Muscle layer of colon (tissue), 2 donors: Measurements from ENCODE around the gene GSTM1.
"Not testable (repeated sequence)": the region's sequence is repeated elsewhere in the genome, so short reads cannot be mapped to it uniquely, and the experiment has no call there.

Experiments used
- H3K27ac ChIP-seq: one replicate; pipeline ENCODE4 v1.7.0; 2013; ENCODE audit warnings: low read depth, mild to moderate bottlenecking, low read length, moderate library complexity
- H3K27me3 ChIP-seq, 2 donors: one replicate each; pipeline ENCODE4 v1.7.0; 2013; ENCODE audit warnings: low read length in 2 of 2, mild to moderate bottlenecking in 2 of 2; ENCODE audit not compliant: insufficient read depth in 2 of 2, control insufficient read depth in 1 of 2
- H3K36me3 ChIP-seq: one replicate; pipeline ENCODE4 v1.7.0; 2013; ENCODE audit warnings: mild to moderate bottlenecking, low read length; ENCODE audit not compliant: insufficient read depth
- H3K4me1 ChIP-seq: one replicate; pipeline ENCODE4 v1.7.0; 2013; ENCODE audit warnings: mild to moderate bottlenecking, low read length; ENCODE audit not compliant: insufficient read depth
- H3K4me3 ChIP-seq, 2 donors: one replicate each; pipeline ENCODE4 v1.7.0; 2013; ENCODE audit warnings: low read length in 2 of 2, low read depth in 1 of 2, mild to moderate bottlenecking in 1 of 2, moderate library complexity in 1 of 2
- H3K9ac ChIP-seq: one replicate; pipeline ENCODE4 v1.7.0; 2013; ENCODE audit warnings: low read length
- H3K9me3 ChIP-seq: one replicate; pipeline ENCODE4 v1.7.0; 2013; ENCODE audit warnings: mild to moderate bottlenecking, low read length
- donor health status: abdominal sarcoma.
- donor health status: Adenocarcinoma of cecum.

GSTM1 gene

DNA sequence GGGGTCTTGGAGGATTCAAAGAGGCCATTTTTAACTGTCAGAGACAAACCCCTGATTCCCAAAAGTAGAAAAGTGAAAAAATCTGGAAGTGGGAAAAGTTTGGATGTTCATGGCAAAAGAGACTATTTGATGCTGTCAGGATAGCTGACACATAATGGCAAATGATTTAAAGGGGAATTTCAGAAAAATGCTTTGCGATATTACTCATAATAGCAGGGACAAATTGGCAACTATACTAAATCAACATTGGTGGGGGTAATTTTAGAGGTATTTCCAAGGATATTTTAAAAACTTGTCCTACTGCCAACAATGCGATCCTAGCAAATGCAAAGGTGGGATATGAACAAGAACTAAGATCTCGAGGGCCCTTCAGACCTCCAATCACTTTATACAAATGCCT is 37.0 kb upstream of the GSTM1 start:
- Histone ChIP-seq H3K27ac (no peak overlapping the region), H3K9me3 (no peaks in the 10 kb centered on the region), H3K4me1 (peaks cover 11% of the 10 kb centered on the region), H3K36me3 (no peaks in the 10 kb centered on the region), H3K9ac (no peak overlapping the region), H3K4me3 (no peak overlapping the region), H3K27me3 (no peaks in the 10 kb centered on the region)

DNA sequence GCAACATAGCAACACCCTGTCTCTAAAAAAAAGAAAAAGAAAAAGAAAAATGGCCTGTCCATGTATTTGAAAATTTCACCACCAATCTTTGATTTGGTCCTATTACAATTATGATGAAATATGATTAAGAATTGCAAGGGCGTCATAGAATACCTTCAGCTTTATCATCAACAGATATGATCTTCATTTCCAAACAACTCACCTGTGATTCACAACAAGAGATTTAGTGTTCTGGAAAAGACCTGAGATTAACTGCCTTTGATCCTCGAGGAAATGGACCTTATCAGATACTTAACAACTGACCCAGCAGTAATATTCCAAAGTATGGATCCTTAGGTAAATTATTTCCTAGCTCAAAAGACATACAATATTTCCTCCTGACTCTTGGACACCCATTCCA is 35.2 kb upstream of the GSTM1 start:
- Histone ChIP-seq H3K27ac (no peak overlapping the region), H3K27me3 (no peaks in the 10 kb centered on the region), H3K9me3 (no peaks in the 10 kb centered on the region), H3K4me3 (no peak overlapping the region), H3K9ac (no peak overlapping the region), H3K36me3 (no peaks in the 10 kb centered on the region), H3K4me1 (peaks cover 11% of the 10 kb centered on the region)

DNA sequence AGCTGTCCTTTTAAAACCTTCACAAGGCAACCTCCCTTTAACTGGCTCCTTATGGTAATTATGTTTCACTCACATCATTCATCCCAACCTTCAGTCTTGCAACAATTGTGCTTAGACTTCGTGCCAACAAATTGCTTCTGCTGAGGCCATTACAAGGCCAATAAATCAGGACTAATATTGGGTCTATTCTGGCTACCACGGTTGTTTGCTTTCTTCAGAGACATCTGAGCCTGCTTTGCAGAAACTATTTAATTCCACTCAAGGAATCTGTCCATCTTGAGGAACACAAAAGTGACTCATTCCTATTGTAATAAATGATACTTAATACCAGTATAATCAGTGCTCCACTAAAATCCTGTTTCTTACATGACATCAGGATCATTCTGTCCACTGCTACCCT is 34.3 kb upstream of the GSTM1 start:
- no peaks in the 10 kb centered on the region for H3K27me3 ChIP-seq
- H3K4me3 ChIP-seq, result no peak overlapping the region
- no peak overlapping the region for H3K27ac ChIP-seq
- peaks cover 11% of the 10 kb centered on the region for H3K4me1 ChIP-seq
- peaks cover 8% of the 10 kb centered on the region for H3K36me3 ChIP-seq
- no peak overlapping the region for H3K9ac ChIP-seq
- no peaks in the 10 kb centered on the region for H3K9me3 ChIP-seq

- Histone ChIP-seq H3K27ac (no peak overlapping the region), H3K9ac (no peak overlapping the region)
Observed at GRCh38 chr1:109654519-109654918, 33.1 kb upstream of the GSTM1 start.

DNA sequence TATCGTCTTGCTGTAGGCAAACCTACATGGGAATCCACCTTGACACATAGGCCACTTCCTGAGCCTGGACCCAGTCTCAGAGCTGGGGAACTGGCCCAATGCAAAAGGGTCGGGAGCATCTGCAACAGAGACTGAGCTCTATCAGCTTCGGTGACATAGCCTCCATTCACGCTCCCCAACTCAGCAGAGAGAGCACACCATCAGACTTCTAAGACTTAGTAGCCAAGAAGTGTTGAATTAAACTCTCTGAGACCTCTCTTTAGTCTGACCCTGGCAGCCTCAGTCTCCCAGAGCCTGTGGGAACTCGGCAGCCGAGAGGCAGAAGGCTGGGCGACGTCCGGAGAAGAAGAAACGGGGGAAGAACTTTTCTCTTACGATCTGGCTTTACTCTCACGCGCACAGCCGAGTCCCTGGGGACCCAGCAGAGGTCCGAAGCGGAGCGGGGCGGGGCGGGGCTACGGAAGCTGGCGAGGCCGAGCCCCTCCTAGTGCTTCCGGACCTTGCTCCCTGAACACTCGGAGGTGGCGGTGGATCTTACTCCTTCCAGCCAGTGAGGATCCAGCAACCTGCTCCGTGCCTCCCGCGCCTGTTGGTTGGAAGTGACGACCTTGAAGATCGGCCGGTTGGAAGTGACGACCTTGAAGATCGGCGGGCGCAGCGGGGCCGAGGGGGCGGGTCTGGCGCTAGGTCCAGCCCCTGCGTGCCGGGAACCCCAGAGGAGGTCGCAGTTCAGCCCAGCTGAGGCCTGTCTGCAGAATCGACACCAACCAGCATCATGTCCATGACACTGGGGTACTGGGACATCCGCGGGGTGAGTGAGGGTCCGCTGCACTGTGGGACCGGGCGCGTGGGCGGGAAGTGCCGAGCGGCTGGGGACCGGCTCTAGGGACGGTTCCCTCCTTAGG is 31.8 kb upstream of the GSTM1 start, which contains the start of gene GSTM4:
GSTM4 (plus strand) TSS at position 485 of the 905 bp plus-strand sequence; CDS start at position 776, 291 bp downstream.
- Histone ChIP-seq H3K27ac (peak within 1 kb of the TSS; percentile 83), H3K4me1 (peaks cover 11% of the 10 kb centered on the region), H3K9me3 (no peaks in the 10 kb centered on the region), H3K9ac (peak within 1 kb of the TSS; percentile 40), H3K27me3 (no peaks in the 10 kb centered on the region), H3K4me3 (peak within 1 kb of the TSS; percentile 59 to 68), H3K36me3 (peaks cover 18% of the 10 kb centered on the region)

More at GRCh38 chr1:109654519-109654918, 33.1 kb upstream of the GSTM1 start:
- Histone ChIP-seq H3K9me3 (no peaks in the 10 kb centered on the region), H3K4me1 (peaks cover 11% of the 10 kb centered on the region), H3K36me3 (peaks cover 9% of the 10 kb centered on the region), H3K27me3 (no peaks in the 10 kb centered on the region), H3K4me3 (no peak overlapping the region)

DNA sequence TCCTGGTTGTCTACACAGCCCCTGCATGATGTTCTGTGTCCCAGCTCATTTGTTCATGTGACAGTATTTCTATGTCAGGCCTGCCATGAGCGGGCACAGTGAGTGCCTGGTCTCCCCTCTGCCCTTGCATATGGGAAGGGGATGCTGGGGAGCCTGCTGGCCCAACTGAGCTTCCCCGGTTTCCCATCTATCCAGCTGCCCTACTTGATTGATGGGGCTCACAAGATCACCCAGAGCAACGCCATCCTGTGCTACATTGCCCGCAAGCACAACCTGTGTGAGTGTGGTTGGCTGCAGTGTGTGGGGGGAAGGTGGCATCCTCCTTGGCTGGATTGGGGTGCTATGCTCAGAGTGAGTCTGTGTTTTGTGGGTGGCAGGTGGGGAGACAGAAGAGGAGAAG is 30.2 kb upstream of the GSTM1 start:
- Histone ChIP-seq H3K9me3 (no peaks in the 10 kb centered on the region), H3K27ac (no peak overlapping the region), H3K4me1 (peaks cover 11% of the 10 kb centered on the region), H3K36me3 (peaks cover 18% of the 10 kb centered on the region), H3K9ac (no peak overlapping the region), H3K27me3 (no peaks in the 10 kb centered on the region), H3K4me3 (no peak overlapping the region)

GRCh38 chr1:109657970-109658369 is 29.6 kb upstream of the GSTM1 start:
- H3K9ac ChIP-seq, result no peak overlapping the region
- H3K9me3 ChIP-seq, result no peaks in the 10 kb centered on the region
- peaks cover 18% of the 10 kb centered on the region for H3K36me3 ChIP-seq
- peaks cover 11% of the 10 kb centered on the region for H3K4me1 ChIP-seq
- H3K4me3 ChIP-seq, result no peak overlapping the region
- no peak overlapping the region for H3K27ac ChIP-seq
- no peaks in the 10 kb centered on the region for H3K27me3 ChIP-seq

DNA sequence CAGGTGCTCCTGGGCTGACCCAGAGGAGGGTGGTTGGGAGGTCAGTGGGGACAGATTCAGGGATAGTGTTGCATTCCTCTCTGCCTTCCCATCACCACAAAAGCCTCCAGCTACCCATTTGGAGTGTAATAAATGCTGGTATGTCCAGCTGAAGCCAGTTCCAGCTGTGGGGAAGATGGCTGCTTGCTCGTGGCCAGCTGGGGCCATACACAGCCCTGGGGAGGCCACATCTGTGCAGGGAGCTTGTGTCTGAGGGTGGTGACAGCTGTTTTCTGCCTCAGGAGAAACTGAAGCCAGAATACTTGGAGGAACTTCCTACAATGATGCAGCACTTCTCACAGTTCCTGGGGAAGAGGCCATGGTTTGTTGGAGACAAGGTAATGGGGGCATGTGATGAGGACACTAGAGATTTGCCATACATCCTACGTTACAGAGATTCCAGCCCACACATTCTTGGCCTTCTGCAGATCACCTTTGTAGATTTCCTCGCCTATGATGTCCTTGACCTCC is 29.0 kb upstream of the GSTM1 start:
- no peak overlapping the region for H3K27ac ChIP-seq
- H3K36me3 ChIP-seq, result peaks cover 18% of the 10 kb centered on the region

GRCh38 chr1:109659145-109659544 is 28.5 kb upstream of the GSTM1 start:
- no peaks in the 10 kb centered on the region for H3K27me3 ChIP-seq
- peaks cover 11% of the 10 kb centered on the region for H3K4me1 ChIP-seq
- H3K9ac ChIP-seq, result no peak overlapping the region
- no peaks in the 10 kb centered on the region for H3K9me3 ChIP-seq
- H3K4me3 ChIP-seq, result no peak overlapping the region
- no peak overlapping the region for H3K27ac ChIP-seq
- peaks cover 18% of the 10 kb centered on the region for H3K36me3 ChIP-seq

More for the DNA sequence above, 29.0 kb upstream of the GSTM1 start:
- peaks cover 11% of the 10 kb centered on the region for H3K4me1 ChIP-seq
- H3K9me3 ChIP-seq, result no peaks in the 10 kb centered on the region
- H3K27me3 ChIP-seq, result no peaks in the 10 kb centered on the region
- H3K9ac ChIP-seq, result no peak overlapping the region
- no peak overlapping the region for H3K4me3 ChIP-seq

- Histone ChIP-seq H3K36me3 (peaks cover 23% of the 10 kb centered on the region), H3K27me3 (no peaks in the 10 kb centered on the region), H3K27ac (no peak overlapping the region), H3K9ac (no peak overlapping the region), H3K4me3 (no peak overlapping the region), H3K4me1 (peaks cover 4% of the 10 kb centered on the region), H3K9me3 (no peaks in the 10 kb centered on the region)
Observed at GRCh38 chr1:109659997-109660690, 27.5 kb upstream of the GSTM1 start.

- H3K27me3 ChIP-seq, H3K27ac ChIP-seq, H3K9me3 ChIP-seq, H3K9ac ChIP-seq, H3K4me3 ChIP-seq, H3K4me1 ChIP-seq: not testable (repeated sequence)
- H3K36me3 ChIP-seq, result peaks cover 23% of the 10 kb centered on the region
Observed at GRCh38 chr1:109660691-109661026, 27.0 kb upstream of the GSTM1 start.
